ENCODE results near the gene CDK18.

GRCh38 chr1:205570173-205570501, 65.7 kb downstream of the CDK18 start:
- TF ChIP-seq CTCF (IDR thresholded peaks at IDR 0.05; ENCODE audit: low read depth, low read length) (no peak), EZH2phosphoT487 (IDR thresholded peaks at IDR 0.05; ENCODE audit: low read depth) (no peak)

All from OCI-LY3 (cell line).